NCI-H524 treated with DMSO at 0.1 percent for 48 hours (cell line): ENCODE measurements around the gene NTNG1.
A peak's percentile ranks its signal among the peaks of the same experiment; 100 is the strongest.
"Not testable (repeated sequence)": the region's sequence is repeated elsewhere in the genome, so short reads cannot be mapped to it uniquely, and the experiment has no call there.

Source experiments
- DNase-seq: peaks from one replicate; lab custom pipeline; 2025; lab: John Stamatoyannopoulos, UW

NTNG1 gene

DNA sequence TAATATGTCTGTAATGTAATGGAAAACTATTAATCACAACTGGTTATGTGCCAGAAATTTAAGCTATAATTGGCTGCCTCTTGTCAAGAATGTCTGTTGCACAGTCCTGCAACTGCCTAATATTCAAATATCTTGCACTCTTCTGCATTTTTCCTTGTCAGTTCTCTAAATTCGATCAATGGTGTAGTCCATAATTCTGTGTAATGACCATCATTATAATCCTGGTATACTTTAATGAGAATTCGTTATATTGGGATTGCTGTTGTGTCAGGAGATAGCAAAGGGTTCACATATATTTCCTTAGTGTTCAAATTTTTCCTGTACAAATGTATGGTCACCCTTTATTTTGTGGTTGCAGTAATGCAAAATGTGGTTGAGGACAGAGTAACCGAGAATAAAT, 4.8 kb downstream of the NTNG1 start:
- DNase-seq, result no peak

DNA sequence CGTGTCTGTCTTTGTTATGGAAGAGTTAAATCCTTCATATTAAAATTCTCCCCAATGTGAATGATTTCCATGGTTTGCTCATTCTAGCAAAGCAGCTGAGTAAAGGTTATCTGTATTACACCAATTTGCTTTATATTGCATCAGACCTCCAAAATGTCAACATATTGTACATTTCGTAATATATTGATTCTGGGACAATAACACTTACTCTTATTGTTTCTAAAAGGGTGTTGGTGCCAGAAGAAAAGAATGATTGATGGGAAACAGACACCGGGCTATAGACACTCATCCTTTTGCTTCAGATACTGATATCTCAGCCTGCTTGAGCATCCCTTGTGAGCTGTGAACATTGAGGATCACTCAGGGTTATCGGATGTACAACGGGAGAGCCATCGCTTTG, 7.0 kb downstream of the NTNG1 start:
- DNase-seq, result no peak

DNA sequence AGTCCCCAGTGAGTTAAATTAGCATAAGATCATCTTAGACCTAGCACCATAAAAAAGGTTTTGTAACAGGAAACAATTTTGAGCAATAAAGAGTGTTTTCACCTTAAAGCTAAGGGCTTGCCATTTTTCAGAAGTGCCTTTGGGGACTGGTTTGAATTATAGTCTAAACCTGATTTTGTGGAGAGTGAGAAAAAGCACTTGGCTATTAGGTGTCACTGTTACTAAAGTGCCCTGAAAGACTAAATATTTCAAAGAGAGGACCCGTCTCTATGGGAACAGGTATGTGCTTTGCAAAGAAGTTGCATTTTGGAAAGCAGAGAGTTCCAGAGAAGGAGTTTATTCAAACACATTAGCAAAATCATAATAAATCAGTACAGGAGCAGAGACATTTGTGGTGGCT, 9.1 kb downstream of the NTNG1 start:
- peak; percentile 13 for DNase-seq

DNA sequence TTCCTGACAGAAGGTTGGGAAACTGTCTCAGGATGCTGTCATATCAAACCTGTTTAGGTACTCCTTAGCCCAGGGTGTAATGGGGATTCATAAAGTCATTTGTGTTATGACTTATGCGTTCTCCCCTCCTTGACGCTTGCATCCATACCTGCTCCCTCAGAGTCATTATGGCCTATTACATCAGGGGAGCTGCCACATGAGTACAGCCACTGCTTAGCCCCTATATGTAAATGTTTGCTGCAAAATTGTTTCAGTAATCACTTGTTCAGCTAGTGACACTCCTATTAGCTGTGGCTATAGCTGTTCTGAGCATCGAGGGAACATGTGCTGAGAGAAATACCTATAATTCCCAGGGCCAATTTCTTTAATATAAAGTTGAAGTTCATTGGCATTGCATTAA, 10.5 kb downstream of the NTNG1 start:
- DNase-seq, result no peak

DNA sequence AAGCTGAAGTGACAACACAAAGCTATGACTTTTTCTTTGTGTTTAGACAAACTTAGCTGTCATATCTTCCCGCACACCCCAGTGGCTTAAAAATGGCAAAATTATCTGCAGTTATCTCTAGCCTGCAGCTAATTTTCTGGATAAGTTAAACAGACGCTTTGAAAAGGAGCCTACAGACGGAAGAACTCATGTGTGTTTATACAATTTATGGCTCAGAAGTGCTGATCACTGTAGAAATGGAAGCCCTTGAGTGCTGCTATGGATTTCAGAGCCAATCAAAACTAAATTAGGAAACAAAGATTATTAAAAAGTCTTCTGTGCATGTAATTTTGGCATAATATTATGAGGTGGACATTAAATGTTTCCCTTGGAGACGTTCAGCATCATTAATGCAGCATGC, 11.6 kb downstream of the NTNG1 start:
- no peak for DNase-seq

DNA sequence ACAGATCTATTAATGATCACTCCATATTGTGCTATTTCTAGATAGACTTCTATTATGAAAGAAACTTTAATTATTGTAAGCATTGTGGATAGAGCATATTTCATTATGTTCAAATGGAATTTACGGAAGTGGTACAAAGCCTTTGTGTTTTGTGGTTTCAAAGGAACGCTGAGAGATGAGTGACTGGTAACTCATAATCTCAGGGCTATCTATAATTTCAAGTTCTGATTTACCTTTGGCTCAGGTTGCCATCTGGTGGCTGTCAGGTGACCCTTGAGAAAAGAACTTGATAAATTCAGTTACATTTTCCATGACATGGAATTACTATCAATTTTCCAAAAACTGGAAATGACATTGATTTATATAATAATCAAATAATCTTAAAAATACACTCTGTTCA, 12.2 kb downstream of the NTNG1 start:
- DNase-seq, result no peak

DNA sequence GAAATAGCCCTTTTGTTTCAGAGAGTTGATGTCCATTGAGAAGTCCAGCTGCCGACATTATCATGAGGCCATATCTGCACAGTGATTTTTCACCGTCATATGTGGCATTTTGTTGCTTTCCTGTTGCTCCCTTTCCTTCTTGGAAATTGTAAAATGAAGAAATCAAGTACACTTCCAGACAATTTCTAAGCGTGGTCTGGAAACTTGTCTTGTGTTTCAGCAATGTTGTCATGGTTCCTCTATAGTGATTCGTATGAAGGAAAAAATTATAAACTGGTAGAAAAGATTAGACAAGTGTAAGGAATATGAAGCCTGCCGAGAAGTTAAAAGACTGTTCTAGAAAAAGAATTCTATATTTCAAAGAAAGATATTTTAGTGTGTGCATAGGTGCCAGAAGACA, 17.7 kb downstream of the NTNG1 start:
- no peak for DNase-seq

DNA sequence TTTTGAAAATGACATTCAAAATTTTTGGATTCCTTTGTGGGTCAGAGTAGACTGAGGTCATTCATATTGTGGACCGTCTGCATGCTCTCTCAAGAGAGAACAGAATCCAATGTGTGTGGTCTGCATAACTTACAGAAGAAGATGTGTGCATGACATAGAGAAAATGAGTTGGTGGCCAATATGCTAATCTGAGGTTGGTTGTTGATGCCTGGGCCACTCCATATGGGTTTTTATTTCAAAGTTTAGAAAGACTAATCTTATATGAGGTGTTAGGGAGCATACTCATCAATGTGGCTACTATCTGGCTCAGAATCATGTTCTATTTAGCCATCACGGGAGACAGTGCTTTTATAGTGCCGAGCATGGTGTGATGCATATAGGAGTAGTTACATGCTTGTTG, 18.2 kb downstream of the NTNG1 start:
- DNase-seq, result no peak

DNA sequence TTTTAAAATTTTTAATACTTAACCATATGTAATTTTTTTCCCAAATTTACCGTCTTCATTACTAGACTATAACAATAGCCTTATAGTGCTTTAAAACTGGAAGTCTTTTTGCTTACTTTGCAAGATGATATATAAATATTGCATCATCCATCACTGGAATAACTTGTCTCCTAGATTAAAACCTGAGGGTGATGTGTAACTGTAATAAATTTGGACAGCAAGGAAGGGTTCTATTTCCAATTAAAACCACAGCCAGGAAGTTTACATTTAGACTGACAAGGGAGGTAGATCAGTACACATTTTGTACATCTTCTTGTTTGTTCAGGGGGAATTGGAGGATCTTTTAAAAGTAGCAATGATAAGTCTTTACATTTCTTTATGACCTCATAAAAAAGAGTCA, 21.9 kb downstream of the NTNG1 start:
- DNase-seq, result no peak

DNA sequence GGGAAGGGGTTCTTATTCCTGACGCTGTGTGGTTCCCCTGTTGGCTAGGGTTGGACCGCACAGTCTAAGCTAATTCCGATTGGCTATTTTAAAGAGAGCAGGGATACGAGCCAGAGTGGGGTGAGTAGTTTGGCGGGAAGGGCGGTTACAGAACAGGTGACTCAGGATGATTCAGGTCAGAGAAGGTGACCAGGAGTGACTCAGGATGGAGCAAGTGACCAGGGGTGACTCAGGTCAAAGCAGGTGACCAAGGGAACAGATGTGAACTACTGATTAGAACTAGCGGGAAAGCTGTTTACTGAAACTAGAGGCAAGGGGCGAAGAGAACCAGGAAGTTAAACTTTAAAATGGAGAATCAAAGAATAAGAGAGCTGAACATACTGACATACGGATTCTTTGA, 24.1 kb downstream of the NTNG1 start:
- not testable (repeated sequence) for DNase-seq

DNA sequence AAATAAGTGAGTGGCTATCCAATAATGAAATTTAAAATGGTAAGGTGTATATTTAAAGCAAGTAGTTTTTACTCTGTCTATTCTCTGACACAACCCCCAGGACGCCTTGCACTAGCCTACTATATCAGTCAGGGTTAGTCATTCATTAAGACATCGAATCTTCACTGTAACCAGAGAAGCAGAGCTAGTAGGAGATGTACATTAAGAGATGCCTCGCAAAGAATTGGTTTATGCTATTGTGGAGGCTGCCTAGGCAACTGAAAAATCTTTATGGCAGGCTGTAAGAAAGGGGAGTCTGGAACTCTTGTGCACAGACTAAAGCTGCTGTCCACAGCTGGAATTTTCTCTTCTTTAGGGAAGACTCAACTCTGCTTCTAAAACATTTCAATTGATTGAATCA, 28.8 kb downstream of the NTNG1 start:
- DNase-seq, result no peak

DNA sequence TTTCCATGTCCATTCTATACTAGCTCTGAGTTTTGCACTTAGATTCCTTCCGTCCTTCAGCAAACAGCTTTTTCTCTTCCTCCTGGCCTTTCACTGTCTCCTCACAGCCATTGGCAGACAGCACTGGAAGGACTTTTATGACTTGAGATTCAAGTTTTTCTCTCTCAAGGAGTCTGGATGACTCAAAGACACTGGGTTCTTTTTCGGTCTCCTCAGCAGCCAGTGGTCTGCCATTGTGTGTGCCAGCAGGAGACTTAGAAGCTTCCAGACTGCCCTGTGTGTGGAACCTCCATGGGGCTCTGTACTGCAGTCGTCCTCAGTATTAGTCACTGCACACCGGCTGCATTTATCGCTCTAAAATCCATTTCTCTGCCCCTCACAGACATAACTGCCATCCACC, 30.5 kb downstream of the NTNG1 start:
- no peak for DNase-seq

DNA sequence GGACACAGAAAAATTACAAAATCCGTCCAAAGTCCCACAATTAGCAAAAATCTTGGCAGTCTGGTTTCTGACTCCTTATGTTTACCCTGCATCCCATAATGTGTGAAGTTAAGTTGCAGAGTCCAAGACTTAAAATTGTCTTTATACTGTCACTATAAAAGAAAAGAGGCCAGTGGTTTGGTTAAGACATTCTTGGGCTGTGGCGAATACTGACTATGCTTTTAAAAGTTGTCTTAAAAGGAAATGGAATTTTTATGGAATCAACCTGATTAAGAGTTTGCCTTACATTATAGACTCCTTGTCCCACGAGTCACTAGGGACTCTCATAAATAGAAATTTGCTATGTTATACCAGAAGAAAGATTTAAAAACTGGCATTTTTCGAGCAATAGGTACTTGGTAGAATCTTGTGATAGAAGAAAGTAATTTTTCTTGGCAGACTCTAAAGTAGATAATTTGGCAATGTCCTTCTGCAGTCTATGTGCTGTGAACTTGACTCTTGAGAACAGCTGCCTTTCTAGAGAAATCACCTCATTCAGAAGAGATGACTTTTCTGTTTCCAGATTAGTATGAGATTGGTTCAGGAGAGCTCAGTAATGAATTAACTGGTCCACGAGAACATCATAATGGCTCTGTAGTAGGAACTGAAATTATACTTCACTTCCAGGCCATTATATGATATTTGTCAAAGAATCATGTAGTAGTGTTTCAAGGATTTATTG, 31.8 kb downstream of the NTNG1 start:
- no peak for DNase-seq

DNA sequence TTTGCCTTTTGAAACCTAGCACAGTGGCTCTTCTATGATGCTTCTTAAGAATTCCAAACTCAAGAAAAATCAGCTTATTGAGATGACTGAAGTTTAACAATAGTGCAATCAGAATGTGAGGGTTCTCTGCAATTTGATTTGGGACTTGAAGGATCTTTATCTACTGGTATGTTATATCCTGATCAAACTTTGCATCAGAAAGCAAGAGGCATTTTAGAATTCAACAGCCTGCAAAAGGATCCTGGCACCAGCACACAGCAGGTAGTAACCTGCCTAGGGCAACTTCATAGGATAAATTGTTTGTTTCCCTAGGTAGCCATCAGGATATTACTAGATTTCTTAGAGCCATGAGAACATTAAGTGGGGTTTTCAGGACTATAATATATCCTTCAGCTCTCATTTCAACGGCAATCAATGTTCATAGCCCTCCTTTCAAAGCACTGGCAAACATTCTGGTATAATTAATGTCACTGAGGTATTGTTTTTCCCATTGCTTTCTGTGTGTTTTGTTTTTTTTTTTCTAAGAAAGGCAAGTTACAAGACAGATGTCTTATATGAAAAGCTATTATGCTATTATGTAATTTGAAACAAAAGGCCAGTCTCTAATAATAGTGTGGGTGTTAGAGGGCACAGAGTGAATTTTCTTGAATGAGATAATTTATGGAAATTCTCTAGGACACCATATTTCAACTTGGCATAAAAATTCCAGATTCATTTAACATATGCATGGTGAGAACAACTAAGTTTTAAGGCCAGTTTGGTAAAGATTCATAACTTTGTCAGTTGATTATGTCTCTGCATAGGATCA, 34.5 kb downstream of the NTNG1 start:
- no peak for DNase-seq

DNA sequence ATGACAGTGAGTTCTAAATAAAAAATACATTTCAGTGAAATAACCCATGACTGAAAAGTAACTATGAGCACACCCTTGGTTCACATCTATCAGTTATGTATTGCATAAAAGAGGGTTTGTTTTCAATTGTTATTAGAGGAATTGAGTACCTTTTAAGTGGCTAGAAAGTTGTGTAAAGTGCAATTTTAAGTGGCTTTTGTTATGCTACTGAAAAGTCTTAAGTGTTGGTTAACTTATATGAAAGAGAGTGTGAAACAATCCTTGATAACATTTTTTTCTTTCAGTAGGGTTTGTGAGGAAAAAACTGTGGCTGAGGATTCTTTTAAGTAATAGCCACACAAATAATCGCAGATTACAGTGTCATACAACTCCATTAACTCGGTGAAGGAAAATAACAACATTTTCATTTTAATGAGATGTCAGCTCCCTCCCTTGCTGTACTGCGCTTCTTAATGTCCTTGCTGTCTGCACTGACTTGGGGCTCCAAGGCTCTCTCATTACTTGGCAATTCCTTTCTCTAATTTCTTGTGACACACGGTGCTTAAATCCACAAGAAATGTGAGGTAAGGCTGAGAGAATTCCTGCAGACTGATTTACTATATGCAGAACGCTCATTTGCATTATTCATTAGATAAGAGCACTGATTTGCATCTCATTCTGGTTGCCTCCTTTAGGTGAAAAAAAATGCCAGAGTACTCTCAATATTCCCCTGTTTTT, 40.6 kb downstream of the NTNG1 start:
- DNase-seq, result no peak

DNA sequence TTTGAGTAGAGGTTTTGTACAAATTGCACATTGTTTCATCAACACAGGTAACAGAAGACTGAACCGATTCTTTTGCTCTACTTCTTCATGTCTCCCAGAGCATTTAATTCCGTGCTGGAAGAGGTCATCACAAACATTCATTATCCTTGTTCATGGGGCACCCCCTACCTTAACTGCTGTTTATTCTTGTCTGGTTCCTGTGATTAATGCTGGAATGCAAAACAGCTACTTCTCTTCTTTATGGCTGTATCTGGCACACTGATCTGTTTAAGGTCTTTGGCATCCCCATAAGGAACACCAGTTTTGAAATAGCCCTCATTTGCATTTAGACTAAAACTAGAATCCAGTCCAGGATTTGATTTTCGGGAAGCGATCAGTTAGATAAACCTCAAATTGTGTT, 42.2 kb downstream of the NTNG1 start:
- no peak for DNase-seq

DNA sequence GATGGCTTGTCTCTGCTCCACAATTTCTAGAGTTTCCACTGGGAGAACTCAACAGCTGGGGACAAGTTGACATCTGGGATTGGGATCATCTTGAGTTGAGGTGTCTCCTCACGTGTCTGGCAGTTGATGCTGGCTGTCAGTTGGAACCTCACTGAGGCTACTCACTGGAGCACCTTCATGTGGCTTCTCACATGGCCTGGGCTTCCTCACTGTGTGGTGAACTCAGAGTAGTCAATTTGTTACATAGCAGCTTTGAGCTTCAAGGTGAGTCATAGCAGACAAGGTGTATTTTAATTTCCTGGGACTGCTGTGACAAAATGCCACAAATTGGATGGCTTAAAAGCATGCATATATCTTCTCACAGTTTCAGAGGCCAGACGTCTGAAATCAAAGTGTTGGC, 44.0 kb downstream of the NTNG1 start:
- no peak for DNase-seq

DNA sequence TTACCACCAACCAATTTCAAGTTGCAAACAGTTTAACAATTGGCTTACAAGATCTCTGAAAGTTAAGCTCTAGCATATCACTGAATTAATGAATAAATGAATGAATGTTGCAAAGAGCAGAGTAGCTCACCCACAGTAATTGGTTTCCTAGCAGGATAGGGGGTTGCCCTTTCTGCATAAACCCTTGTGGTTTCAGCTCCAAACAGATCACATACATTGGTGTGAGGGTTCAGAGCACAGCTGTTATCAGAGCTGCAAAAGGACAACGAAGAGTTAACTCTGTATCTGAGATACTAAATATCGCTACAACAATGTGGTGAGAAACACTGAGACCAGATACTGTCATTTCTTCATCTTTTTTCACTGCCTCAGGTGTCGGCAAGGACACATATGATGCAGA, 46.6 kb downstream of the NTNG1 start:
- DNase-seq, result no peak

DNA sequence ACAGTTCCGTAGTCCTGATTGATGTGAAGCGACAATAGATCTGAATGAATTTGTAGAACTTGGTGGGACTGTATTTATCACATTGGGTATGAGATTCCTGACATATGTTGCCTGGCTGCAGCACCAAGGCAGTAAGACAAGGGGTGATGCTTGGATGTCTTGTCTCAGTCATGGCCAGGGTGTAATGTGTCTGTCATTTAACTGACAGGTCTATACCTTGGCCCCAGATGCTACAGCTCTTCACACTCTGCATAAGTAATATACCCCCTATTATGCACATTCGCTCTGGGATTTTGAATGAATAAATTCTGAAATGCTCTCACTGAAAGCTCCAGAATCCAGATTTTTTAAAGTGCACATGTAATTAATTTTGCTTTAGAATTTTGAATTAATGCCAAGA, 47.3 kb downstream of the NTNG1 start:
- DNase-seq, result no peak

DNA sequence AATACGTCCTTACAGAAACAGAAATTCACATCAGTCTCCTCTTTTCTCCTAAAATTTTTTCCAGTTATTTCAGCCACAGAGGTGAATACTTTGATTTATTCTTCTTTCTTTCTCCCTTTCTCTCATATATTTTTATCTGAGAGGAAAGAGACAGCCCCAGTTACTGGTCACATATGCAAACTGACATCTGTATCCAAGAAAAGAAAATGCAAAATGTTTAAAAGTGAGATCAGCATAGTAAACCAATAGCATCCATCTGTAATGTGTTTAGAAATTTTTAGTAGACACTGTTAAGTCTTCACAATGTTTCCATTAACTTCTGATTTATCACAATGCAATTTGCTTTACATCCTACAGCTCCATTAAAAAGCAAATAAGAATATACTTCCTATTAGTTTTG, 53.5 kb downstream of the NTNG1 start:
- DNase-seq, result no peak

DNA sequence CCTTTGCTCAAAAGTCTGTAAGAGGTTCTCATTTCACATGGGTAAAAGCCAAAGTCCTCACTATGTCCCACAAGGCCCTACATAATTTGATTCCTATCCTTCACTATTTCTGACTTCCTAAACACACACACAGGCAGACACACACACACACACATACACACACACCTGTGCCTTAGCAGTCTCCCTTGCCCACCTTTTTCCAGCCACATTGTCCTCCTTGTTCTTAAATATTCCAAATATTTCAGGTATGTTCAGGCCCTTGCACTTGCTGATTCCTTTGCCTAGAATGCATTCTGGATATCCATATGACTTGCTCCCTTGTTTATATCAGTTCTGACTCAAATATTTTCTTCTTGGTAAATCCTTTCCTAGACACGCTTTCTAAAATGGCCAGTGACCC, 54.6 kb downstream of the NTNG1 start:
- no peak for DNase-seq

DNA sequence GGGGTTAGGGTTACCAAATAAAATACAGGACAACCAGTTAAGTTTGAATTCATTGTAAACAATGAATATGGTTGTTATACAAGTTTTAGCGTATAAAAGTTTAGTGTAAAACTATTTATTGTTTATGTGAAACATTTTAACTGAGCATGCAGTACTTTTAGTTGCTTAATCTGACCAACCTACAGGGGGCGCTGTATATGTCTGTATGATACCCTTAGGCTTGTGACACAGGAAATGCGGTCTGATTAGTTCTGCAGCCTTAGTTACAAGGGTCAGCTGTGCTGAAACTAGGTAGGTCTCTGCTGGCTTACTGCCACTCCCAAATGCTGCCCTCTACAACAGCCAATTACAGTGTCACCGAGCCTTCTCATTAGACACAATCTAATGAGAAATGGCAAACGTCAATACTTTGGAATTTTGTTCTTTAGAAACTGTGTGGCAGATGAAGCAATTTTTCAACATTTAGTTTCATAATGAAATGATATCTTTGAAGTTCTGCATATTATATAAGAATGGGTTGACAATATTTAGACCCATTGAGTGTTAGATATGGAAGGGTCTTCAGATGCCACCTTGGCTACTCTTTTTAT, 56.2 kb downstream of the NTNG1 start:
- DNase-seq, result no peak

DNA sequence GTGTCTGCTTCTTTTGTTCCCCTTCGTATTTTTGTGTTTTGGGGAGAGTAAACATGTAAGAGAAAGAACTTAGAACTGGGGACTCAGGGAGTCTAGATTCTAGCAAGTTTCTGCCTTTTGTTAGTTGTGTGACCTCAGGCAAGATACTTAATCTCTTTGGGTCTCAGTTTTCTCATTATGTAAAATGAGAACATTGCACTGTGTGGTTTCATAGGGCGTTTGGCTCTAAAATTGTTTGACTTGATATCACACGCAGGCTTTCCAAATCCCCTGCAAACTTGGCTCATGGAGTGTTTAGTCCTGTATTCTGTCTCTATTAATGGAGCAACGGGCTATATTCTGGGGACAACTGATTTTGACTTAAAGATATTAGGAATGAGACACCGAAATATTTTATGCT, 57.7 kb downstream of the NTNG1 start:
- DNase-seq, result no peak
